ENCODE data around the gene SLC32A1.

SLC32A1 gene, protein sequence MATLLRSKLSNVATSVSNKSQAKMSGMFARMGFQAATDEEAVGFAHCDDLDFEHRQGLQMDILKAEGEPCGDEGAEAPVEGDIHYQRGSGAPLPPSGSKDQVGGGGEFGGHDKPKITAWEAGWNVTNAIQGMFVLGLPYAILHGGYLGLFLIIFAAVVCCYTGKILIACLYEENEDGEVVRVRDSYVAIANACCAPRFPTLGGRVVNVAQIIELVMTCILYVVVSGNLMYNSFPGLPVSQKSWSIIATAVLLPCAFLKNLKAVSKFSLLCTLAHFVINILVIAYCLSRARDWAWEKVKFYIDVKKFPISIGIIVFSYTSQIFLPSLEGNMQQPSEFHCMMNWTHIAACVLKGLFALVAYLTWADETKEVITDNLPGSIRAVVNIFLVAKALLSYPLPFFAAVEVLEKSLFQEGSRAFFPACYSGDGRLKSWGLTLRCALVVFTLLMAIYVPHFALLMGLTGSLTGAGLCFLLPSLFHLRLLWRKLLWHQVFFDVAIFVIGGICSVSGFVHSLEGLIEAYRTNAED

GRCh38 chr20:38723848-38724625 is at the start of gene SLC32A1:
Gene SLC32A1, plus strand, starts transcription at chr20:38724486. Its CDS starts 239 bp downstream, at chr20:38724725.
- peak in 8 of 51 donors; percentile 7 to 72 (median 30) for DNase-seq

GRCh38 chr20:38674765-38675133 is 49.5 kb upstream of the SLC32A1 start:
- DNase-seq: peak in 3 of 51 donors; percentile 21 to 65 (median 36)

DNA sequence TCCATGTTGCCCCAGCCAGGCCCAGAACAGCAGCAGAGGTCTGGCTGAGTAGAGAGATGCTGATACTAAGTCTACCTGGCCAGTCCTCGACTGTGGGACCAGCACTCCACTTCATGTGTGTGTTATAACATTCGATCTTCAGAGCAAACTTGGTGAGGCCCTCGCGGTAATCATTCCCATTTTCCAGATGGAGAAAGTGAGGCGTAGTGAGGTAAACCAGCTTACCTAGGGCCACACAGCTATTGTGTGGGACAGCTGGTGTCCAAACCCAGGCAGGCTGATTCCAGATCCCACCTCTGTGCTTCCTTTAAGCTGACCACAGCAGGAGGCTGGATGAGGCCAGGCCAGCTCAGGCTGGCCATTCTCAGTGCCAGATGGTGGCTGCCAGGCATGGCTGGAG is 47.7 kb upstream of the SLC32A1 start:
- no peak for DNase-seq

DNA sequence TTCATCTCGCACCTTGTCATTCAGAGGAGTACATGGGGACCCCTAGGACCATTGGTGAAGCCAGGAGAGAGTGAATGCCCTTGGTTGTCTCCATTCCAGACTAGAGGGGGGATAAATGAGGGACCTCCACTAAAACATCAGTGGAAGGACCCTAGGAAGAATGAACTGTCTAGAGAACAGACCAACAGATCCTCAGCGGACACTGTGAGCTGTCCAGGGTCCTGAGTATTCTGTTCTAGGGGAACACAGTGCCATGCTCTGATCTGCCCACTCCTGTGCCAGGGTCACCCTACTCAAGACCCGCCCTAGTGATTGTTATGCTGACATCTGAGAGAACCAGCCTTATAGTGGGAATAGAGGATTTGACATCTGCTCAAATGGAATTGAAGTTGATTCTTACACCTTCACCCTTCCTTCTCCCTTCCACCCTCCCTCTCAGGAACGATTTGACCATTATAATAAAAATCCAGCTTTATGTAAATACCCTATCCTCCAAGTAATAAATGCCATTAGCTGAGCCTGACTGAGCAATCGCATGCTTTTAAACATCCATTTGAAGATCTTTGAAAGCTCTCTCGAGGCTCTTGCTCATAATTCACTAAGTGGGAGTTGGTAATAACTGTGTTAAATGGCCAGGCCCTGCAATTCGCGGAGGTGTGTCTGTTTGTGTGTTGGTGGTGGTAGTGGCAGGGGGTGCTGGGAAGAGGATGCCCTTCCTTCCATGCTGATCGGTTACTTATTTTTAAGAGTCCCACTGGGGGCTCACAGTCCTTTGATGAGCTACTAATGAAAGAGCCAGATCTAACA is 43.6 kb upstream of the SLC32A1 start:
- peak in 6 of 51 donors; percentile 5 to 13 (median 8) for DNase-seq

DNA sequence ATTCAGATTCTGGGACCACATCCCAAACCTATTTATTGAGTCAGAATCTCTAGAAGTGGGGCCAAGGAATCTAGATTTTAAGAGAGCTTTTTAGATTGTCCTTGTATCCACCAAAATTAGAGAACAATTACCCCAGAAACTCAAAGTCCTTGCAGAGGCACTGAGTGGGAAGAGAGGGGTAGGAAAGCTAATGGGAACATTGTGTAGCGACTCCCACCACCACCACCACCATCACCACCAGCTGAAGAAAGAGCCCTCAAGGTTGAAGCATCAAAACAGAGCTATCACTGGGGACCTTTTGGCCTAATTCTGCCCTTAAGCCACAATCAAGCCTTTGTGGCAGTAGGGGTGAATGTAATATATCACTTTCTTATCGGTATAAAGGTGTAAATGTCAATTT is 39.0 kb upstream of the SLC32A1 start:
- DNase-seq: peak in 1 of 51 donors; percentile 41

DNA sequence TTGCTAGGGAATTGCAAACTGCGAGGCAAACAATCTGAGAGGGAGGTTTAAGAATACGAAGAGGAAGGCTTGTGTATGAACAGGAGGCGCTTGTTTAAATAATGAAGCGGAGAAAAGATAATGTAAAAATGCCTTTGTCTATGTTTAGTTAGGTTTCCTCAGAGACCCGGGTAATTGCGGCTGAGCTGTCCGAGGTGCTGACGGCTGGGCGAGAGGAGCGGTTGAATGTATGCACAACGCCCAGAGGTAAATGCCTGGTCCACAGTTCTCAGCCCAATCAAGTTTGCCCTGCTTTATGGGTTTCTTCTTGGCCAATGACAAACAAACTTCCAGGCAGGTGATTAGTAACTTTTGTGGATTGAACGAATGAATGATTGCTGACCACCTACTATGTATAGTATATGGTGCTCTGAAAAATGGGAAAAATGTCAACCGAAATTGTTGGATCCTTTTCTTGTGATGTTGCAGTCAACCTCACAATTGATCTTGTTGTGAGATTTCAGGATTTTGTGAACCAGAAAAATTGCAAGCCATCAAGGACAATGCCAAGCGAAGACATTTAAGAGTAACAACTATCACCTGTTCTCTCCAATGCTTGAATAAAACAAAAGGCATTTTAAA is 38.3 kb upstream of the SLC32A1 start:
- peak in 10 of 51 donors; percentile 1 to 41 (median 20) for DNase-seq

- DNase-seq: peak in 26 of 51 donors; percentile 3 to 69 (median 26)
These were observed 31.6 kb upstream of the SLC32A1 start for GRCh38 chr20:38692436-38693411.

DNA sequence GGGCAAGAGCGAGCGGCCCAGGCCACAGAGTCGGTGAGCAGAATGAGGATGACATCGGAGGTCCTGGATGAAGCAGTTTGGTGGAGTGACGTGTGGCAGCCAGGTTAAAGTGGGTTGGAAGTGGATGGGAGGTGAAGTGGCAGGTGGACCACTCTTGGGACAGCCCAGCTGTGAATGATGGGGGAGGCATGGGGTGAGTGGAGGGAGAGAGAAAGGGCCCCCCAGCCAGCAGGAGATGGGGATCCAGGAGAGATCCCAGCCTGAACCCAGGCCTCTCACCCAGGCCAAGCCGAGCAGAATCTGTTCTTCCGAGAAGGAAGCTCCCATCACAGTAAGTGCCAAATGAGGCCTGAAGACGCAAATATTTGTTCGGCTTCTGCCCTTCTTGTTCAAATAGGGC is 27.0 kb upstream of the SLC32A1 start:
- DNase-seq: no peak

- DNase-seq: no peak
These were observed 25.7 kb upstream of the SLC32A1 start for GRCh38 chr20:38698541-38698940.

DNA sequence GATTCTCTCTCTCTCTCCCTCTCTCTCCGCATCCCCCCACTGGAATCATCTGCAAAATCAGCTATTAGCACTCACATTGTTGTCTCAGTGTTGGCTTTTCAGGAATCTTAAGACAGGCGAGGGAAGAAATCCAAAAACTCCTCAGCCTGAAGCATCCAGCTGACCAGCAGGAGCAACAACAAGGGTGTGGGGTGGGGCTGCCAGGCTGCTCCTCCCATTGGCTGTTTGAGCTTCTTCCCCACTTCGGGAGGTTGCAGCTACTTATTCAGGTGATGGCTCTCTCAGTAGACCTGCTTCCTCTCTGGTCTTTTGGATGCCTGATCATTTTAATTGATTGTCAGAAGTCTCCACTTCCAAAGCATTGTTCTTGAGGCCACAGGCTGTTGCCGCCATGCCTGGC is 24.1 kb upstream of the SLC32A1 start:
- no peak for DNase-seq

GRCh38 chr20:38700926-38701325 is 23.4 kb upstream of the SLC32A1 start:
- no peak for DNase-seq

DNA sequence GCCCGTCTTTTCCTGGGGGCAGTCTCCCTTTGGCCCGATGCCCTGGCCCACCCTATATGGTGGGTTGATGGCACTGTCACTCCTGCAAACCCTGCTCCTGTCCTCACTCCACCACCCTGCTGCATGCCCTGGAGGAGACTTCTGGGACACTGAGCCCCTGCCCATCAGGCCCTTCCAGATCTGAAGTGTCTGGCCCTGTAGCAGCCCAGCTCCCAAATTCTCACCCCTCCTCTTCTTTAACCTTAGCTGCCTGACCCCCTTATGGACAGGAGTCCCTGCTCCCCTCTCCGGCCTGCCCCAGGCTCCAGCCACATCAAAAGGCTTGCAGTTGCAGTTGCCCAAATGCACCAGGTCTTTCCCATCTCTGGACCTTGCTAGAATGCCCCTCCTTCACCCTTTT is 20.8 kb upstream of the SLC32A1 start:
- no peak for DNase-seq

- DNase-seq: no peak
These were observed 20.1 kb upstream of the SLC32A1 start for GRCh38 chr20:38704136-38704535.

DNA sequence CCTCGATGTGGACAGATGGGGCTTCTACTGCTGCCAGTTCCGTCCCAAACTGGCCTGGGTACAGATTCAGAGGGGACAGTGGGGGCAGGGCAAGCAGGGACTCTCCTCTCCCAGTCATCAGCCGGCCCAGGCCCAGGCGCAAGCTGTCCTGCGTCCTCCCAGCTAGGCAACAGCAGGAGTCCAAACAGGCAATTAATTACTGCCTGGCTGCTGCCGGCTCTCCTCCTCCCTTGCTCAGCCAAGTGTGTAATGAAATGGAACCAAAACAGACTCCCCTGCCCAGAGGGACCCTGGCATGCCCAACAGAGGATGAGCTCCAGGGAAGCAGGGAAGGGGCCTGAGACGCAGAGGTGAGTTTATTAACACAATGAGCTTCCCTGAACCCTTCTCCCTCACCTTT is 17.8 kb upstream of the SLC32A1 start:
- peak in 3 of 51 donors; percentile 4 to 20 (median 20) for DNase-seq

GRCh38 chr20:38714308-38714707 is 10.0 kb upstream of the SLC32A1 start:
- DNase-seq: no peak

- no peak for DNase-seq
These were observed 8.6 kb upstream of the SLC32A1 start for GRCh38 chr20:38715646-38716045.

GRCh38 chr20:38722683-38723016 is 1.6 kb upstream of the SLC32A1 start:
- no peak for DNase-seq

- DNase-seq: peak in 1 of 51 donors; percentile 47
These were observed 1.1 kb upstream of the SLC32A1 start for GRCh38 chr20:38723017-38723847.

DNA sequence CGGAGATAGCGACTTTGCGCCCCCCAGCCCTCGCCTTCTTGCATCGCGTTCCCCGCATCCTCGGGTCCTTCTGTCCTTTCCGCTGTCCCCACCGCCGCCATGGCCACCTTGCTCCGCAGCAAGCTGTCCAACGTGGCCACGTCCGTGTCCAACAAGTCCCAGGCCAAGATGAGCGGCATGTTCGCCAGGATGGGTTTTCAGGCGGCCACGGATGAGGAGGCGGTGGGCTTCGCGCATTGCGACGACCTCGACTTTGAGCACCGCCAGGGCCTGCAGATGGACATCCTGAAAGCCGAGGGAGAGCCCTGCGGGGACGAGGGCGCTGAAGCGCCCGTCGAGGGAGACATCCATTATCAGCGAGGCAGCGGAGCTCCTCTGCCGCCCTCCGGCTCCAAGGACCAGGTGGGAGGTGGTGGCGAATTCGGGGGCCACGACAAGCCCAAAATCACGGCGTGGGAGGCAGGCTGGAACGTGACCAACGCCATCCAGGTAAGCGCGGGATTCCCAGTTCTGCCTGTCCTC is 401 bp downstream of the SLC32A1 start:
- DNase-seq: no peak
